Measurements from ENCODE around the gene GOLGA2. TPM values are rescaled to one million over a fixed set of nuclear protein-coding genes. Genes with fewer than 3 reads are reported as not detected.
A peak's percentile ranks its signal among the peaks of the same experiment; 100 is the strongest.

GOLGA2 gene
- total and polyA plus RNA-seq, 2 donors (not counting 1 experiment from before 2014, with no cell fraction given), result 23.2 to 87.3 TPM

- intact Hi-C loops (cut with micrococcal nuclease), result loop anchor here (1.0 kb wide), 2 partner anchors 15 to 32 kb away; partner anchors contain the start of gene DNM1
- Histone ChIP-seq H3K9ac (ENCODE audit: low read length) (peak overlapping the region; percentile 65), H3K27me3 (replicated peaks in 1 of 4; ENCODE audit: control extremely low read depth in 1 of 4, control insufficient read depth in 3 of 4, insufficient read depth in 4 of 4, low read length in 3 of 4) (peaks cover 0 to 5% (median 0%) of the 10 kb centered on the region in 4 experiments), H3K36me3 (replicated peaks in 1 of 2; ENCODE audit: control extremely low read depth in 1 of 2, control insufficient read depth in 1 of 2, extremely low read depth in 1 of 2, insufficient read depth in 2 of 2, low read length in 1 of 2) (no peaks in the 10 kb centered on the region), H3K9me3 (ENCODE audit: control extremely low read depth in 1 of 3, control insufficient read depth in 2 of 3, insufficient read depth in 1 of 3, low read length in 2 of 3) (peaks cover 0 to 8% (median 0%) of the 10 kb centered on the region in 3 donors), H3K4me2 (replicated peaks; ENCODE audit: low read depth, low read length, poor library complexity, severe bottlenecking) (peak overlapping the region; percentile 90), H3K4me1 (ENCODE audit: control insufficient read depth in 2 of 2, insufficient read depth in 2 of 2, low read length in 2 of 2) (peaks cover 9 to 16% of the 10 kb centered on the region in 2 donors), H2AFZ (ENCODE audit: insufficient read depth, low read depth, low read length, poor library complexity, severe bottlenecking) (peak overlapping the region; percentile 72), H3K79me2 (ENCODE audit: control insufficient read depth, insufficient read depth, low read length) (no peaks in the 10 kb centered on the region), H4K20me1 (ENCODE audit: control insufficient read depth, insufficient read depth, low read length, poor library complexity, severe bottlenecking) (no peaks in the 10 kb centered on the region), H3K27ac (ENCODE audit: low read length in 2 of 2) (no peak overlapping the region), H3K4me3 (ENCODE audit: control extremely low read depth in 1 of 5, extremely low read depth in 1 of 5, insufficient read depth in 1 of 5, low read depth in 2 of 5, low read length in 4 of 5) (peak overlapping the region; percentile 9 to 67 (median 54))
- Mint-ChIP-seq H3K27me3 (peaks cover 4% of the 10 kb centered on the region), H3K9me3 (ENCODE audit: insufficient read depth) (no peaks in the 10 kb centered on the region), H3K4me1 (peaks cover 11% of the 10 kb centered on the region), H3K4me3 (peak overlapping the region; percentile 85), H3K27ac (peak overlapping the region; percentile 2)
- TF ChIP-seq CTCF (IDR thresholded peaks at IDR 0.05) (no peak), EZH2 (IDR thresholded peaks at IDR 0.05; ENCODE audit: borderline replicate concordance, insufficient read depth, low read depth, low read length, poor library complexity, severe bottlenecking) (no peak)
- POLR2A ChIA-PET, result interaction anchor here (0.6 kb wide), 2 partner anchors 15 to 333 kb away, joined by 3 read pairs; no protein-coding TSS in a partner anchor
- DNase-seq (no peak), ATAC-seq (ENCODE audit: low read depth) (no peak)
- CTCF ChIA-PET, result interaction anchor here (0.5 to 1.0 kb wide), 3 partner anchors 14 to 200 kb away, joined by 3 to 4 read pairs (median 3); no protein-coding TSS in a partner anchor
- WGBS (ENCODE audit: insufficient coverage), result 75% methylated on average over 11 of the region's 11 CpGs
Measured at GRCh38 chr9:128218172-128218517, 57.7 kb downstream of the GOLGA2 start.

GRCh38 chr9:128216781-128217553, 58.8 kb downstream of the GOLGA2 start:
- Histone ChIP-seq H3K36me3 (replicated peaks in 1 of 2; ENCODE audit: control extremely low read depth in 1 of 2, control insufficient read depth in 1 of 2, extremely low read depth in 1 of 2, insufficient read depth in 2 of 2, low read length in 1 of 2) (no peaks in the 10 kb centered on the region), H3K79me2 (ENCODE audit: control insufficient read depth, insufficient read depth, low read length) (no peaks in the 10 kb centered on the region), H3K9me3 (ENCODE audit: control extremely low read depth in 1 of 3, control insufficient read depth in 2 of 3, insufficient read depth in 1 of 3, low read length in 2 of 3) (peaks cover 0 to 8% (median 0%) of the 10 kb centered on the region in 3 donors), H2AFZ (ENCODE audit: insufficient read depth, low read depth, low read length, poor library complexity, severe bottlenecking) (no peak overlapping the region), H3K4me3 (ENCODE audit: control extremely low read depth in 1 of 5, extremely low read depth in 1 of 5, insufficient read depth in 1 of 5, low read depth in 2 of 5, low read length in 4 of 5) (no peak overlapping the region), H3K27ac (ENCODE audit: low read length in 2 of 2) (no peak overlapping the region), H3K9ac (ENCODE audit: low read length) (no peak overlapping the region), H3K4me2 (replicated peaks; ENCODE audit: low read depth, low read length, poor library complexity, severe bottlenecking) (no peak overlapping the region), H4K20me1 (ENCODE audit: control insufficient read depth, insufficient read depth, low read length, poor library complexity, severe bottlenecking) (no peaks in the 10 kb centered on the region), H3K27me3 (replicated peaks in 1 of 4; ENCODE audit: control extremely low read depth in 1 of 4, control insufficient read depth in 3 of 4, insufficient read depth in 4 of 4, low read length in 3 of 4) (peaks cover 0 to 9% (median 0%) of the 10 kb centered on the region in 4 experiments), H3K4me1 (ENCODE audit: control insufficient read depth in 2 of 2, insufficient read depth in 2 of 2, low read length in 2 of 2) (peaks cover 9 to 16% of the 10 kb centered on the region in 2 donors)
- no peak overlapping the region for H3K4me3 Mint-ChIP-seq
- ATAC-seq (ENCODE audit: low read depth) (no peak), DNase-seq (no peak)
- 94% methylated on average over 14 of the region's 16 CpGs for WGBS (ENCODE audit: insufficient coverage)
- peaks cover 9% of the 10 kb centered on the region for H3K27me3 Mint-ChIP-seq
- TF ChIP-seq EZH2 (IDR thresholded peaks at IDR 0.05; ENCODE audit: borderline replicate concordance, insufficient read depth, low read depth, low read length, poor library complexity, severe bottlenecking) (no peak), CTCF (IDR thresholded peaks at IDR 0.05) (no peak)
- ChIA-PET CTCF (interaction anchor here (0.6 kb wide), 1 partner anchor 9 kb away, joined by 4 read pairs; no protein-coding TSS in a partner anchor), POLR2A (no interaction called here)
- no peaks in the 10 kb centered on the region for H3K9me3 Mint-ChIP-seq (ENCODE audit: insufficient read depth)
- intact Hi-C loops (cut with micrococcal nuclease), result no loop called here
- peaks cover 11% of the 10 kb centered on the region for H3K4me1 Mint-ChIP-seq
- no peak overlapping the region for H3K27ac Mint-ChIP-seq
